Central memory CD8-positive, alpha-beta T cell (primary cell): ENCODE results near the gene ME3.

Experiments used
- ATAC-seq: fragments of 150-1000 bp; cut with Tn5 transposase; replicated peaks from 2 replicates; pipeline ENCODE4 v1.10.0; 2022; ENCODE audit warnings: mild to moderate bottlenecking, moderate FRiP score, moderate number of reproducible peaks; ENCODE audit not compliant: poor library complexity, severe bottlenecking; ENCODE audit errors: extremely low read depth
- DNase-seq, 2 donors: peaks; one replicate each; pipeline ENCODE4 v3.0.0; 2021; ENCODE audit warnings: low spot score in 2 of 2
- H3K27ac Mint-ChIP-seq: one replicate; pipeline ENCODE4 v1.8.0; 2022; ENCODE audit warnings: low read depth, mild to moderate bottlenecking, moderate library complexity, mixed read lengths
- H3K27me3 Mint-ChIP-seq: one replicate; pipeline ENCODE4 v1.8.0; 2022; ENCODE audit warnings: mixed read lengths
- H3K36me3 Mint-ChIP-seq: one replicate; pipeline ENCODE4 v1.8.0; 2022; ENCODE audit warnings: mild to moderate bottlenecking, moderate library complexity, mixed read lengths; ENCODE audit not compliant: insufficient read depth
- H3K4me1 Mint-ChIP-seq: one replicate; pipeline ENCODE4 v1.8.0; 2022; ENCODE audit warnings: mixed read lengths
- H3K4me3 Mint-ChIP-seq: one replicate; pipeline ENCODE4 v1.8.0; 2022; ENCODE audit warnings: mild to moderate bottlenecking, moderate library complexity, mixed read lengths
- H3K9me3 Mint-ChIP-seq: one replicate; pipeline ENCODE4 v1.8.0; 2022; ENCODE audit warnings: mixed read lengths

The ME3 gene

DNA sequence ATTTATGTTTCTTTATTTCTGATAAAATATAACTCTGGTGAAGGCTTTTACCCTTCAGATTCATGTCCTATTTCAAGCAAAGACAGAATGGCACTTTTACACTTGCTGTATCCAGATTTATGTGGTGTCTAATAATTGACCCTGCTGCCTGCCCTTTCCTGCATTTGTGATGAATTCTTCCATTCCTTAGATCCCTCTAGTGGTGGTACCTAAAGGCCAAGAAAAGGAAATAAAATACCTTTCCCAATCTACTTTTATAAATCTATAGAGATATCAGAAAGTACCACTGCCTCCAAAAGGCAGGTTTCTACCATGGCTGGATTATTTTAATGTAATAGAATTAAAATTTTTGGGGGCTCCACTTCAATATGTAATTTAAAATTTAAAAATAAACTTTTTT lies 263.6 kb downstream of the ME3 start:
- Mint-ChIP-seq H3K27ac (no peak overlapping the region), H3K4me3 (no peak overlapping the region), H3K27me3 (no peaks in the 10 kb centered on the region), H3K9me3 (no peaks in the 10 kb centered on the region), H3K4me1 (no peaks in the 10 kb centered on the region), H3K36me3 (no peaks in the 10 kb centered on the region)
- DNase-seq (no peak), ATAC-seq (no peak)

DNA sequence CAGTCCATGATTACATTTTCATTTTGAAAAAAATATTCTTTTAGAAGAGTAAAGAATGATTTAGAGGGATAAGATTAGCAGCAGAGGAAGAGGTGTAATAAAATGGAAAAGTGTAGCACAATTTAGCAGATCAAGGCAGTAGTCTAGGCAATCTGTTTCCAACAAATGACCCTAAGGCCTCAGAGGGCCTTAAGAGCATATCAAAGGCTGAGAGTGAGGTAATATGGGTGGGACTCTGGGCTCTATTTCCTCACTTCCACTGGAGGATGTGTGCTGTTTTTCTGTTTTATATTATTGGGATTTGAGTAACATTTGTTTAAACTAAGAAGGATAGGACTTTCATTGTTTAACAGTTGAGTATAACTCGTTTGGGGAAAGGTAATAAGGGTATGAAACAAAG lies 269.0 kb downstream of the ME3 start:
- DNase-seq (no peak), ATAC-seq (no peak)
- no peaks in the 10 kb centered on the region for H3K36me3 Mint-ChIP-seq
- H3K9me3 Mint-ChIP-seq = no peaks in the 10 kb centered on the region
- H3K27ac Mint-ChIP-seq = no peak overlapping the region
- H3K4me3 Mint-ChIP-seq = no peak overlapping the region
- H3K27me3 Mint-ChIP-seq = no peaks in the 10 kb centered on the region
- no peaks in the 10 kb centered on the region for H3K4me1 Mint-ChIP-seq

DNA sequence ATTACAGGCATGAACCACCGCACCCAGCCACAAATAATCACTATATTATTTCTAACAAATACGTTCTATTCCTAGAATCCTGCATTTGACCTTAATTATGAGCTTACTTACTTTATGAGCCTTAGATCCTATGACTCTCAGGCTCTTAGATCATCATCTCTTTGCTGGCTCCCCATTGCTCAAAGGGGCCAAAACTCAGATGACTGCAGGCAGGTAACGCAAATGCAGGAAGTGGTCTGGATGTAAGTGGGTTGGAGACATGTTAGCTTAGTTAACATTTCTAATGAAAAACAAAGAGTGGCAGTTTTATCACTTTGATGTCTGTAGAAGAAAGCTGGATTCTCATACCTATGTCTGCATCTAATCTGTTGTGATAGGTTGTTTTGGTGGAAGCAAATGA lies 274.3 kb downstream of the ME3 start:
- H3K27me3 Mint-ChIP-seq = no peaks in the 10 kb centered on the region

DNA sequence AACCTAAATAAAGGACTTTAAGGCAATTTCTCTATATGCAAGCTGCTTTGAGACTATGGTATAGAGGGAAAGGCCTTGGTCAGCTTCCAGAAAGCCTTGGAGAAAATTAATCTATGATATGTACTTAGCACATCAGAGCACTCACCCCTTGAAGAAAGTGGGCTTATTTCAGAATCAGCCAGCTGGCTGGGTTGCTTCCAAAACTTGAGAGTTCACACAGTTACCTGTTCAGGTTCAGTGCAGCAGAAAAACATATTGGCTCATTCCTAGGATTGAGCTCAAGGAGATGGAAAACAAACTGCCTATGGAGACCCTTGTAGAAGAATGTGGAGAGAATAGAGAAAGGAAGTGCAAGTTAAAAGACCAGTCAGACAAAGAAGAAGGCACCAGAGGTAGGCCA lies 275.1 kb downstream of the ME3 start:
- Mint-ChIP-seq H3K27ac (no peak overlapping the region), H3K4me3 (no peak overlapping the region), H3K9me3 (no peaks in the 10 kb centered on the region), H3K36me3 (no peaks in the 10 kb centered on the region), H3K27me3 (no peaks in the 10 kb centered on the region), H3K4me1 (no peaks in the 10 kb centered on the region)
- no peak for DNase-seq
- ATAC-seq = no peak

More for the DNA sequence above, 274.3 kb downstream of the ME3 start:
- Mint-ChIP-seq H3K9me3 (no peaks in the 10 kb centered on the region), H3K4me1 (no peaks in the 10 kb centered on the region), H3K4me3 (no peak overlapping the region), H3K27ac (no peak overlapping the region), H3K36me3 (no peaks in the 10 kb centered on the region)
- DNase-seq (no peak), ATAC-seq (no peak)

DNA sequence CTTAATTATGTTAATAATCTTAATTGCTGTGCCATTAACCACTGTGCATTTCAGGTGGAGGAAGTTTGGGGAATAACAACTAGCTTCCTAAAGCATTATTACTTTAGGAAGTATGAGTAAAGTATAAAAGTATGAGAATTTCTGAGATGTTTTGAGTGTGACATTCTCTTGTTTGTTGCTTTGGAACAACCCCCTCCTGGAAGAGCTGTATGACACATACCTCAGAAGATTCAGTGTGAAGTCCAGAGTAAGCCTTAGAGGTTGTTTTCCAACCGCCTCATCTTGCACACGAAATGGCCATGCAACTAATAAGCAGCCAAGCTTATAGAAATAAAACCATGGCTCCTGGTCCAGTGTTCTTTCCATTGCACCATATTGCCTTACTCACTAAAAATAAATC lies 276.0 kb downstream of the ME3 start:
- H3K27ac Mint-ChIP-seq = no peak overlapping the region
- no peaks in the 10 kb centered on the region for H3K4me1 Mint-ChIP-seq
- DNase-seq = no peak
- no peaks in the 10 kb centered on the region for H3K27me3 Mint-ChIP-seq
- no peaks in the 10 kb centered on the region for H3K36me3 Mint-ChIP-seq
- H3K4me3 Mint-ChIP-seq = no peak overlapping the region
- no peaks in the 10 kb centered on the region for H3K9me3 Mint-ChIP-seq
- ATAC-seq = no peak

DNA sequence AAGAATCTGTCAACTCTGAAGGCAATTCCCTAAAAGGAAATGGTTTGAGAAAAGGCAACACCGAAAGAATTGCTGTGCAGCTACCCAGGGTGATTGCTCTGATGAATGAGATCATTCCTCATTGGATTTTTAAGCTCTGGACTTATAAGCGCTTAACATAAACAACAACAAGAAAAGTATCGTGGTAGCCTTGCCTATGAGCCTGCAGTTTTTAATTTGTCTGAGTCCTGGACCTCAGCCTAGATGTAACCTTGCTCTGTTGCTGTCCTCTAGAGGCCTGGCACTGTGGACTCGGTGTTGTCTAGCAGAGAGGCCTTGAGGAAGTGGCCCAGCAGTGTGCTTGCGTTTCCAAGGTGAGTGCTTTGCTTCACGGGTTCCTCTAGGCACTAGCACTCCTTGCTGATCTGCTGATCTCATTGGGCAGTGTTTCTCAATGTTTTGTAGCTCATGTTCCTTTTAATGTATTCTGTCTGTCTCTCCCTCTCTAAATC lies 277.3 kb downstream of the ME3 start:
- no peaks in the 10 kb centered on the region for H3K27me3 Mint-ChIP-seq

More for the DNA sequence above, 277.3 kb downstream of the ME3 start:
- H3K9me3 Mint-ChIP-seq = no peaks in the 10 kb centered on the region
- H3K4me3 Mint-ChIP-seq = no peak overlapping the region
- H3K27ac Mint-ChIP-seq = no peak overlapping the region
- H3K36me3 Mint-ChIP-seq = no peaks in the 10 kb centered on the region
- DNase-seq (no peak), ATAC-seq (no peak)
- H3K4me1 Mint-ChIP-seq = no peaks in the 10 kb centered on the region
